Measurements from ENCODE around the gene CFAP300.

Gene CFAP300

DNA sequence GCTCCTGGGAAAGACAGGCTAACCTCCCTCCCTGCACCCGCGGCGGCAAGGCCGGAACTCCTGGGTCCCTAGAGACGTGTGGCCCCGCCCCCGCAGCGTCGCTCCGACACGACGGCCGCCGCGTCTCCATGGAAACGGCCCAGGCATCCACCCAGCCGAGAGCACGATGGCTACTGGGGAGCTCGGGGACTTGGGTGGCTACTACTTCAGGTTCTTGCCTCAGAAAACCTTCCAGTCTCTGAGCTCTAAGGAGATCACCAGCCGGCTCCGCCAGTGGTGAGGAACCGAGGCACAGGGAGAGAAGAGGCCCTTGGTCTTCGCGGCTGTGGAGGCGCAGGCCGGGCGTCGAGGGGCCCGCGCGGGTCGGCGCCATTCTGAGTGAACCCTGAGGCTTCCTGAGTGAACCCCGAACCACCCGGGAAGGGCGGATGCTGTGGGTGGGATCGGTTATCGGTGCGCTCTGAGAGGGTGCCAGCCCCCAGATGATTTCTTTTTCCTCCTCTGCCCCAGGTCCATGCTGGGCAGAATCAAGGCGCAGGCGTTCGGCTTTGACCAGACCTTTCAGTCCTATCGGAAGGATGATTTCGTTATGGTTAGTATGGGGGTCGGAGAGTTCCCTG, at the start of gene CFAP300:
Gene CFAP300 (plus strand): TSS at position 133 of the 620 bp plus-strand sequence. CDS start 34 bp downstream, at position 167.
- no peak for DNase-seq

GRCh38 chr11:102001657-102002338, 45.4 kb upstream of the CFAP300 start:
- no peak for DNase-seq

GRCh38 chr11:102004220-102004619, 43.0 kb upstream of the CFAP300 start:
- DNase-seq, result no peak

- no peak for DNase-seq
Observed at GRCh38 chr11:102005306-102005705, 41.9 kb upstream of the CFAP300 start.

DNA sequence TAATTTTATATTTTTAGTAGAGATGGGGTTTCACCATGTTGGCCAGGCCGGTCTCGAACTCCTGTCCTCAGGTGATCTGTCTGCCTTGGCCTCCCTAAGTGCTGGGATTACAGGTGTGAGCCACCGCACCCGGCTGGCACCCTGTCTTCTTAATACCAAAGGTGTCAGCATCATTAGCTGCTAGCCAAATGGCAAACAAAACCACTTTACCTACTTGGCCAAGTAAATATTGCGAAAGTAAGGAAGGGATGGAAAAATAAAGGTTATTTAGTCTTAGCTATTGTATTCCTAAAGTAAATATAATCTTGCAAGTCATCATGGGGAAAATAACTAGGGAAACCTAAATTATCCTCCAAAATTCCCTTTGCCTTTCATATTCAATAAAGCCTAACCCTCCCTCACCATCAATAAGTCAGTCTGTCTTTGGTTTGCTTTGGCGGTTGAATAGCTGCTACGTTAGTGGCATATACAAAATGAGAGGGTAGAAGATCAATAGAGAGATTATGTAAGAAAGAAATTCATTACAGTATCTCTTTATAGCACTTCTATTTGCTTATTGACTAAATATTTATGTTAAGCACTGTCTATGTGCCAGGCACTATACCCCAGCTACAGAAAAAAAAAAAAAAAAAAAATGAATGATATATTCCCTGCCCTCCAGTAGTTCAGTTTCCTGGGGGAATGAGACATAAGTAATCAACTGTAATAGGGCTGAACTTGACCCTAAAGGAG, 40.2 kb upstream of the CFAP300 start:
- no peak for DNase-seq

- peak in 1 of 2 donors; percentile 14 for DNase-seq
Observed at GRCh38 chr11:102007567-102008437, 39.4 kb upstream of the CFAP300 start.

GRCh38 chr11:102010776-102011494, 36.3 kb upstream of the CFAP300 start:
- DNase-seq, result no peak

DNA sequence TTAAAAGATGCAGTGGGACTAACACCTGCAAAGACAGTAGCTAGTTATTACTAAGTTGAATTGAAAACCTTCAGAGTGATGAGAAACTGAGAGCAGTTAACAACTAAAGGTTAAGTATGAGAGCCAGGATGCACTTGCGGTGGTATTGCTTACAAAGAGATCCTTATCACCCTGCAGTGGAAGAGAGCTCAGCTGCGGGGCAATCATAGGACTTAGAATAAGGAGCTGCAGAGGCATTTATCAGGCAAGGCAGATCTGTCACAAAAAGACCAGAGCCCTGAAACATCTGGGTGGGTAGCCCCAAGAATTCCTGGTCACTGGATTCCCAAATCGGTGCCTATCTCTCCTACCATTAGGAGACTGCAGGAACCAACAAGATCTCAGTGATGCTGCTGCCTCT, 34.3 kb upstream of the CFAP300 start:
- no peak for DNase-seq

DNA sequence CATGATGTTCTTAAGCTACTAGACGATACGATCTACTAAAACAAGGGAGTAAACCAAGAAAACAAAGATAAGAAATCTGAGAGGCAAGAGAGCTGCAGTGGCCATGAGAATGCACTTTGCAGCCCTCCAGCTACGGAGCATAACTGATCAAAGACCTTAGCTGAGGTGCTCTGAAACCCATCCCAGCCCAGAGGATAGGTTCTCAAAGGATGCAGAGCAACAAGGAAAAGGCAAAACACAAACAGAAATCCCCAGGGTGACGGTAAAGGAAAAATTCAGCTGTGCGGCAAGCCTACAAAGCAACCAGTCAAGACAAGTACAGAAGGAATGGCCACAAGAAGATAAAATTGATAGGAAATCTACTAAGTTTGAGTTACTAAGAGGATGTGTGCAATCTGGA, 32.5 kb upstream of the CFAP300 start:
- no peak for DNase-seq

- DNase-seq, result no peak
Observed at GRCh38 chr11:102017026-102017425, 30.2 kb upstream of the CFAP300 start.

DNA sequence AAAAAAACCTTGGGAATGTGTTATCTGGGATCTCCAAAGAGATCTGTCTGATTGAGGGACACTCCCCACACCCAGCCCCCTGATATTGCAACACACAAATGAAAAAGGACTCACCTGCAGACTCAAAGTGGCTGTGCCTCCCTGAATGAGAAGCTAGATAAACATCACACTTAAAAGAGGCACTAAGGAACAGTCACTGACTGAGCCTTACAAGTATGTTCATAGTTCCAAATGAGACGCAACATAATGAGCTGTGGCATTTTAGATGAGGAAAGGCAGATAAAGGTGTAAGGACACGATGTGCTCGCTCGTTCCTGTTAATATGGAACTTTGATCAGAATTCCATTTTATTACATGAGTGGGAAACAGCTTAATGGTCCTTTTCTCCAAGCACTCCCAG, 21.0 kb upstream of the CFAP300 start:
- no peak for DNase-seq

- no peak for DNase-seq
Observed at GRCh38 chr11:102026959-102027358, 20.3 kb upstream of the CFAP300 start.

GRCh38 chr11:102036757-102037156, 10.5 kb upstream of the CFAP300 start:
- no peak for DNase-seq

GRCh38 chr11:102046841-102047240, 396 bp upstream of the CFAP300 start:
- DNase-seq, result no peak

- DNase-seq, result no peak
Observed at GRCh38 chr11:102050927-102051575, 3.8 kb downstream of the CFAP300 start.

DNA sequence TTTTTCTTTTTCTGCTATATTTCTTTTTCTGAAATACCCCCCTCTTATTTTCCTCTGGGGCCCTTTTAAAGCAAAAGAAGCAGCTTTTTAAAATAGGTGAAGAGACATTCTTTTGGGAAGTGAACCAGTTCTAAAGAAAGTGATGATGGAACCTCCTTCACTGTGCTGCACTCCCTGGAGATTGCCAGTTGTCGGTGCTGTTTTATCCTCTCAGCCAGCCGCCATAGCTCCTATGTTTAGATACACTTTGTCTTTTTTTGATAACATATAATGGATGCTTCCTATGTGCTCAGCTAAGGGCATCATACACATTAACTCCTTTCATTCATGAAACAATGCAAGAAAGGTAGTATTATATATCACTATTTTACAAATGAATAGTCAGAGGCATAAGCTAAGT, 14.0 kb downstream of the CFAP300 start:
- no peak for DNase-seq

- DNase-seq, result no peak
Observed at GRCh38 chr11:102062106-102062505, 14.9 kb downstream of the CFAP300 start.

DNA sequence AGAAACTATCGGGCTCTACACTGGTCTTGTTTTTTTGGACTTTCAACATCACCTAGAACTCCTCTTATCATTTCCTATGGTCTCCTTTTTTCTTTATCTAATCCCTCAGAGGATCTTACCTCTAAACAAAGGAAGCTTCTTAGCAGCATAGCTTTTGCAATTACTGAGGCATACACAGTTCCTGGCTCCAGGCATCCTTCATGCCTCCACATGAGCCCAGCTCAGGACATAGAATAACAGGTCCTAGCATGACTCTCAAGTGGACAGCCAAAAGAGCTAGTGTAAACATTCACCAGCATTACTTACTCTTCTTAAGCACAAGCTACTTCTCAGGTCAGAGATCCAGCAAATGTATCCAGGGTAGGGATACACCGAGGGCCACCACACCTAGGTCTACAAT, 17.1 kb downstream of the CFAP300 start:
- DNase-seq, result no peak

DNA sequence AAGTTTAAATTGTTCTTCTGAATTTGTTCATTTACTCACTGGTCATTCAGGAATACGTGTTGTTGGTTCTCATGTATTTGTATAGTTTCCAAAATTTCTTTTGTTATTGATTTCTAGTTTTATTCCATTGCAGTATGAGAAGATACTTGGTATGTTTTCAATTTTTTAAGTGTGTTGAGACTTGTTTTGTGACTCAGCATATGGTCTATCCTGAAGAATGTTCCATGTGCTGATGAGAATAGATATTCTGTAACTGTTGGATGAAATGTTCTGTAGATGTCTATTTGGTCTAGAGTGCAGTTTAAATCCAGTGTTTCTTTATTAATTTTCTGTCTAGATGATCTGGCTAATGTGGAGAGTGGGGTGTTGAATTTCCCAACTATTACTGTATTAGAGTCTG, 23.5 kb downstream of the CFAP300 start:
- no peak for DNase-seq

GRCh38 chr11:102071497-102072472, 24.5 kb downstream of the CFAP300 start:
- no peak for DNase-seq

DNA sequence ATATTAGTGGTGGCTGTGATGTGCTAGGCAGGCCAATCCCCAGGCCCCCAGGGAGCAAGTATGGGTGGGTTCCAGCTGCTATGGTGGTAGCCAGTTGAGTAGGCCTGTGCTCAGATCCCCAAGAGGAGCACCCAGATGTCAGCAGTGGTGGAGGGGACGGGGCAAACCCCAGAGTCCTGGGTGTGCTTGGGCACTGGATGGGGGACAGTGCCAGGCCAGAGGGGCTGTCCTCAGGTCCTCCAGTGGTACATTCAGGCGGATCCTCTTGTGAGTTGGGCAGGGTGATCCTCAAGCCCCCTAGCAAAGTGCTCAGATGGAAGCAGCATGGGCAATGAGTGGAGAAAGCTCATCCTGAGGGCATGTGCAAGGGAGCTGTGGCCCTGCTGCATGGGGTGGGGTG, 26.0 kb downstream of the CFAP300 start:
- DNase-seq, result no peak
